H9 (cell line): Measurements from ENCODE around the gene ZNF585A. TPM values are rescaled to one million over a fixed set of nuclear protein-coding genes. Genes with fewer than 3 reads are reported as not detected.

Source experiments
- DNase-seq: peaks from one replicate; pipeline ENCODE4 v3.0.0-alpha.2; 2017
- H2AFZ ChIP-seq: one replicate; pipeline ENCODE4 v1.6.1; 2013; ENCODE audit warnings: mild to moderate bottlenecking, low read length, control low read depth, moderate library complexity
- H2AK5ac ChIP-seq: 2 replicates; pipeline ENCODE4 v1.6.1; 2013; ENCODE audit warnings: low read length, control low read depth, mixed read lengths; ENCODE audit not compliant: insufficient read length
- H2BK120ac ChIP-seq: one replicate; pipeline ENCODE4 v1.6.1; 2013; ENCODE audit warnings: low read depth, mild to moderate bottlenecking, low read length, control low read depth, inconsistent platforms; ENCODE audit not compliant: poor library complexity, severe bottlenecking
- H2BK12ac ChIP-seq: 2 replicates; pipeline ENCODE4 v1.6.1; 2013; ENCODE audit warnings: low read length, control low read depth, mixed read lengths, low read depth; ENCODE audit not compliant: insufficient read length
- H2BK15ac ChIP-seq: 2 replicates; pipeline ENCODE4 v1.6.1; 2013; ENCODE audit warnings: low read depth, low read length, control low read depth
- H2BK20ac ChIP-seq: one replicate; pipeline ENCODE4 v1.6.1; 2013; ENCODE audit warnings: low read depth, mild to moderate bottlenecking, low read length, control low read depth, inconsistent platforms; ENCODE audit not compliant: poor library complexity, severe bottlenecking
- H2BK5ac ChIP-seq: 2 replicates; pipeline ENCODE4 v1.6.1; 2013; ENCODE audit warnings: low read length, control low read depth, mixed read lengths; ENCODE audit not compliant: insufficient read length
- H3K14ac ChIP-seq: 2 replicates; pipeline ENCODE4 v1.6.1; 2013; ENCODE audit warnings: low read length, control low read depth; ENCODE audit not compliant: insufficient read depth
- H3K18ac ChIP-seq: 2 replicates; pipeline ENCODE4 v1.6.1; 2013; ENCODE audit warnings: low read depth, mild to moderate bottlenecking, mixed read lengths, low read length, control low read depth; ENCODE audit not compliant: insufficient read length
- H3K23ac ChIP-seq: 2 replicates; pipeline ENCODE4 v1.6.1; 2013; ENCODE audit warnings: low read length, control low read depth, mixed read lengths, low read depth; ENCODE audit not compliant: insufficient read length
- H3K23me2 ChIP-seq: 2 replicates; pipeline ENCODE4 v1.6.1; 2013; ENCODE audit warnings: low read depth, mild to moderate bottlenecking, mixed read lengths, low read length, control low read depth; ENCODE audit not compliant: insufficient read length, poor library complexity, severe bottlenecking
- H3K27ac ChIP-seq: 2 replicates; pipeline ENCODE4 v1.5.1; 2013; ENCODE audit warnings: low read length, control low read depth, mixed read lengths, low read depth; ENCODE audit not compliant: insufficient read length
- H3K27me3 ChIP-seq: 2 replicates; pipeline ENCODE4 v1.6.1; 2013; ENCODE audit warnings: low read length, control low read depth, inconsistent platforms; ENCODE audit not compliant: insufficient read depth
- H3K4ac ChIP-seq: 2 replicates; pipeline ENCODE4 v1.6.1; 2013; ENCODE audit warnings: low read depth, mild to moderate bottlenecking, control low read depth, inconsistent platforms, low read length, moderate library complexity
- H3K4me1 ChIP-seq: 2 replicates; pipeline ENCODE4 v1.6.1; 2013; ENCODE audit warnings: low read length, control low read depth, inconsistent platforms; ENCODE audit not compliant: insufficient read depth
- H3K4me2 ChIP-seq: 2 replicates; pipeline ENCODE4 v1.6.1; 2013; ENCODE audit warnings: low read length, control low read depth, mixed read lengths; ENCODE audit not compliant: insufficient read length, insufficient read depth
- H3K56ac ChIP-seq: 2 replicates; pipeline ENCODE4 v1.6.1; 2013; ENCODE audit warnings: low read depth, mild to moderate bottlenecking, mixed read lengths, low read length, control low read depth; ENCODE audit not compliant: insufficient read length
- H3K79me1 ChIP-seq: 2 replicates; pipeline ENCODE4 v1.6.1; 2013; ENCODE audit warnings: low read depth, mild to moderate bottlenecking, moderate library complexity, low read length, control low read depth, inconsistent platforms; ENCODE audit not compliant: insufficient read depth, poor library complexity, severe bottlenecking
- H3K79me2 ChIP-seq: 2 replicates; pipeline ENCODE4 v1.6.1; 2013; ENCODE audit warnings: low read length, control low read depth, inconsistent platforms; ENCODE audit not compliant: insufficient read depth
- H3K9ac ChIP-seq: 2 replicates; pipeline ENCODE4 v1.6.1; 2013; ENCODE audit warnings: low read length, control low read depth, mixed read lengths; ENCODE audit not compliant: insufficient read length; ENCODE audit errors: extremely low read depth
- H3K9me3 ChIP-seq: one replicate; pipeline ENCODE4 v1.6.1; 2013; ENCODE audit warnings: low read depth, low read length, inconsistent platforms; ENCODE audit not compliant: control insufficient read depth
- H3T11ph ChIP-seq: one replicate; pipeline ENCODE4 v1.6.1; 2013; ENCODE audit warnings: mild to moderate bottlenecking, low read length, control low read depth, inconsistent platforms
- H4K20me1 ChIP-seq: one replicate; pipeline ENCODE4 v1.6.1; 2013; ENCODE audit not compliant: control insufficient read depth, insufficient read length, insufficient read depth
- H4K5ac ChIP-seq: 2 replicates; pipeline ENCODE4 v1.6.1; 2013; ENCODE audit warnings: low read depth, mild to moderate bottlenecking, mixed read lengths, low read length, control low read depth; ENCODE audit not compliant: insufficient read length
- H4K8ac ChIP-seq: replicated peaks from 2 replicates; pipeline ENCODE4 v1.6.1; 2013; ENCODE audit warnings: low read length, control low read depth, mixed read lengths, low read depth; ENCODE audit not compliant: insufficient read length
- H4K91ac ChIP-seq: 2 replicates; pipeline ENCODE4 v1.6.1; 2013; ENCODE audit warnings: low read depth, mild to moderate bottlenecking, moderate library complexity, mixed read lengths, low read length, control low read depth; ENCODE audit not compliant: insufficient read length
- H3K27ac Mint-ChIP-seq, 3 experiments: 2 replicates in 2 of 3; 3 replicates in 1 of 3; pipeline ENCODE4 v1.8.0; 2020 to 2021; ENCODE audit warnings: mixed read lengths in 3 of 3, mild to moderate bottlenecking in 1 of 3, moderate library complexity in 1 of 3
- H3K27me3 Mint-ChIP-seq: 2 replicates; pipeline ENCODE4 v1.8.0; 2021; ENCODE audit warnings: low read depth, mild to moderate bottlenecking, moderate library complexity, mixed read lengths
- H3K36me3 Mint-ChIP-seq, 3 experiments: 2 replicates in 2 of 3; 3 replicates in 1 of 3; pipeline ENCODE4 v1.8.0; 2020 to 2021; ENCODE audit warnings: low read depth in 3 of 3, mixed read lengths in 3 of 3; ENCODE audit not compliant: insufficient read depth in 1 of 3
- H3K4me1 Mint-ChIP-seq, 2 experiments: 2 replicates each; pipeline ENCODE4 v1.8.0; 2020; ENCODE audit warnings: mixed read lengths in 2 of 2
- H3K4me3 Mint-ChIP-seq, 2 experiments: 2 replicates in 1 of 2; 3 replicates in 1 of 2; pipeline ENCODE4 v1.8.0; 2020 to 2021; ENCODE audit warnings: mild to moderate bottlenecking in 2 of 2, mixed read lengths in 2 of 2, moderate library complexity in 1 of 2
- H3K9me3 Mint-ChIP-seq, 2 experiments: 2 replicates in 1 of 2; 3 replicates in 1 of 2; pipeline ENCODE4 v1.8.0; 2020; ENCODE audit warnings: mild to moderate bottlenecking in 2 of 2, mixed read lengths in 2 of 2, moderate library complexity in 1 of 2
- WGBS: extraction: QIAGEN DNeasy Blood & Tissue Kit; methylation state at CpG from one replicate; pipeline ENCODE4 v1.1.7; 2013; ENCODE audit warnings: missing lambda C conversion rate, low lambda C conversion rate, mixed read lengths; ENCODE audit not compliant: insufficient read length; ENCODE audit errors: extremely low coverage; 5-methylcytosine and 5-hydroxymethylcytosine counted together
- total RNA-seq: library from RNA; stranded (reverse); gene quantifications from 2 replicates; pipeline ENCODE4 v1.2.1, GENCODE V29; 2021
- TF ChIP-seq, protein P1 (sequence below): fragments of 200-600 bp; sonication (generic); conservative IDR thresholded peaks from 3 replicates; pipeline ENCODE4 v1.8.0; 2021; ENCODE audit warnings: antibody characterized with exemption, mild to moderate bottlenecking

The ZNF585A gene
- total RNA-seq, 1 experiment from 2014 or later: 18.3 TPM

GRCh38 chr19:37217775-37218591, 45.5 kb upstream of the ZNF585A start, which contains the start of gene ZNF383:
Gene ZNF383 (plus strand): TSS chr19:37218214. CDS start chr19:37230454, 12,240 bp downstream.
- Histone ChIP-seq H3K4me1 (no peaks in the 10 kb centered on the region), H4K8ac (no peak within 1 kb of the TSS), H3K4ac (no peak within 1 kb of the TSS), H3T11ph (no peak within 1 kb of the TSS), H3K56ac (no peak within 1 kb of the TSS), H3K27me3 (no peaks in the 10 kb centered on the region), H3K9me3 (no peaks in the 10 kb centered on the region), H4K91ac (no peak within 1 kb of the TSS), H3K4me2 (peak within 1 kb of the TSS; percentile 93), H3K9ac (peak within 1 kb of the TSS; percentile 98), H3K18ac (peak within 1 kb of the TSS; percentile 99), H3K79me2 (peaks cover 1% of the 10 kb centered on the region; the same call in 1 of the 2 replicates), H2BK15ac (no peak within 1 kb of the TSS), H2BK5ac (peak within 1 kb of the TSS; percentile 91), H4K20me1 (no peaks in the 10 kb centered on the region), H3K23ac (no peak within 1 kb of the TSS), H2AK5ac (no peak within 1 kb of the TSS), H2BK12ac (peak within 1 kb of the TSS; percentile 90), H3K23me2 (peaks cover 8% of the 10 kb centered on the region), H2BK20ac (no peak within 1 kb of the TSS), H2BK120ac (no peak within 1 kb of the TSS), H3K79me1 (no peaks in the 10 kb centered on the region), H3K27ac (peak within 1 kb of the TSS; percentile 53), H2AFZ (peak within 1 kb of the TSS; percentile 91), H4K5ac (peak within 1 kb of the TSS; percentile 92), H3K14ac (peak within 1 kb of the TSS; percentile 99)
- WGBS: no CpG with 5 or more reads among the region's 44 CpGs
- H3K4me3 Mint-ChIP-seq: peak within 1 kb of the TSS; percentile 84 to 97
- H3K36me3 Mint-ChIP-seq: peaks cover 4 to 35% (median 21%) of the 10 kb centered on the region in 3 experiments
- no peaks in the 10 kb centered on the region; the same call in 1 of the 2 replicates for H3K27me3 Mint-ChIP-seq
- TF ChIP-seq, protein P1, sequence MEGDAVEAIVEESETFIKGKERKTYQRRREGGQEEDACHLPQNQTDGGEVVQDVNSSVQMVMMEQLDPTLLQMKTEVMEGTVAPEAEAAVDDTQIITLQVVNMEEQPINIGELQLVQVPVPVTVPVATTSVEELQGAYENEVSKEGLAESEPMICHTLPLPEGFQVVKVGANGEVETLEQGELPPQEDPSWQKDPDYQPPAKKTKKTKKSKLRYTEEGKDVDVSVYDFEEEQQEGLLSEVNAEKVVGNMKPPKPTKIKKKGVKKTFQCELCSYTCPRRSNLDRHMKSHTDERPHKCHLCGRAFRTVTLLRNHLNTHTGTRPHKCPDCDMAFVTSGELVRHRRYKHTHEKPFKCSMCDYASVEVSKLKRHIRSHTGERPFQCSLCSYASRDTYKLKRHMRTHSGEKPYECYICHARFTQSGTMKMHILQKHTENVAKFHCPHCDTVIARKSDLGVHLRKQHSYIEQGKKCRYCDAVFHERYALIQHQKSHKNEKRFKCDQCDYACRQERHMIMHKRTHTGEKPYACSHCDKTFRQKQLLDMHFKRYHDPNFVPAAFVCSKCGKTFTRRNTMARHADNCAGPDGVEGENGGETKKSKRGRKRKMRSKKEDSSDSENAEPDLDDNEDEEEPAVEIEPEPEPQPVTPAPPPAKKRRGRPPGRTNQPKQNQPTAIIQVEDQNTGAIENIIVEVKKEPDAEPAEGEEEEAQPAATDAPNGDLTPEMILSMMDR: no peak
- peaks cover 6 to 9% of the 10 kb centered on the region in 2 experiments for H3K4me1 Mint-ChIP-seq
- H3K27ac Mint-ChIP-seq: peak within 1 kb of the TSS; percentile 98 to 100 (median 99)
- H3K9me3 Mint-ChIP-seq: peaks cover 8 to 33% of the 10 kb centered on the region in 2 experiments
- DNase-seq: peak; percentile 95
